SK-N-SH (cell line): ENCODE measurements around the gene C11orf91. TPM values are rescaled to one million over a fixed set of nuclear protein-coding genes. Genes with fewer than 3 reads are reported as not detected.

Experiments
- CTCF ChIA-PET: fragments of 300-600, 350-600 bp; formaldehyde crosslinking; extraction: SDS; loops from one replicate; lab custom pipeline; 2021; lab: Yijun Ruan, JAX
- POLR2A ChIA-PET: fragments of 350-600 bp; sonication (Branson Sonifier 250); formaldehyde crosslinking; extraction: SDS; loops from one replicate; lab custom pipeline; 2020; ENCODE audit warnings: antibody characterized with exemption, inconsistent platforms; lab: Yijun Ruan, JAX
- DNase-seq: peaks from one replicate; pipeline ENCODE4 v3.0.0; 2012
- H2AFZ ChIP-seq: fragments of 200-600 bp; sonication (generic); 2 replicates; pipeline ENCODE4 v1.8.1; 2016; ENCODE audit warnings: antibody characterized with exemption, mild to moderate bottlenecking, low read depth
- H3F3A ChIP-seq: fragments of 200-600 bp; sonication (generic); replicated peaks from 2 replicates; pipeline ENCODE3; 2016; ENCODE audit warnings: antibody characterized with exemption, mild to moderate bottlenecking; ENCODE audit not compliant: insufficient read depth
- H3K27ac ChIP-seq, 2 experiments: fragments of 200-500 bp in 1 of 2; fragments of 200-600 bp in 1 of 2; sonication (Bioruptor generic) in 1 of 2; sonication (generic), shearing (Covaris generic) in 1 of 2; 2 replicates each; pipeline versions ENCODE4 v1.5.1 to v1.6.1; 2014 to 2016; ENCODE audit warnings: low read depth in 2 of 2, inconsistent platforms in 1 of 2, low read length in 1 of 2, mild to moderate bottlenecking in 1 of 2, mixed read lengths in 1 of 2
- H3K27me3 ChIP-seq: fragments of 200-600 bp; sonication (generic), shearing (Covaris generic); 2 replicates; pipeline ENCODE4 v1.6.1; 2016; ENCODE audit warnings: mixed run types; ENCODE audit not compliant: insufficient read depth
- H3K36me3 ChIP-seq, 2 experiments: fragments of 200-500 bp in 1 of 2; fragments of 200-600 bp in 1 of 2; sonication (Bioruptor generic) in 1 of 2; sonication (generic) in 1 of 2; replicated peaks in 1 of 2; 2 replicates each; pipeline versions ENCODE3 to v1.5.1; 2014 to 2016; ENCODE audit warnings: low read length in 1 of 2, mild to moderate bottlenecking in 1 of 2; ENCODE audit not compliant: insufficient read depth in 2 of 2, control insufficient read depth in 1 of 2
- H3K4me1 ChIP-seq, 2 experiments: fragments of 200-500 bp in 1 of 2; fragments of 200-600 bp in 1 of 2; sonication (Bioruptor generic) in 1 of 2; sonication (generic), shearing (Covaris generic) in 1 of 2; 2 replicates each; pipeline versions ENCODE4 v1.5.1 to v1.6.1; 2014 to 2016; ENCODE audit warnings: low read depth in 1 of 2, low read length in 1 of 2, mixed run types in 1 of 2; ENCODE audit not compliant: insufficient read depth in 2 of 2, control insufficient read depth in 1 of 2
- H3K4me2 ChIP-seq: fragments of 200-600 bp; sonication (generic), shearing (Covaris generic); 2 replicates; pipeline ENCODE4 v1.6.1; 2017; ENCODE audit warnings: mixed run types
- H3K4me3 ChIP-seq, 2 experiments: fragments of 200-500 bp in 1 of 2; fragments of 200-600 bp in 1 of 2; sonication (Bioruptor generic) in 1 of 2; sonication (generic), shearing (Covaris generic) in 1 of 2; 2 replicates each; pipeline versions ENCODE4 v1.5.1 to v1.8.1; 2014 to 2016; ENCODE audit warnings: low read depth in 2 of 2, inconsistent platforms in 1 of 2, low read length in 1 of 2, mild to moderate bottlenecking in 1 of 2, mixed read lengths in 1 of 2, moderate library complexity in 1 of 2
- H3K79me2 ChIP-seq: fragments of 200-600 bp; sonication (generic); 2 replicates; pipeline ENCODE4 v1.8.1; 2017; ENCODE audit warnings: mild to moderate bottlenecking; ENCODE audit not compliant: insufficient read depth
- H3K9ac ChIP-seq: fragments of 200-600 bp; sonication (generic); 2 replicates; pipeline ENCODE4 v1.6.1; 2017; ENCODE audit warnings: mixed run types
- H3K9me2 ChIP-seq: fragments of 200-600 bp; sonication (generic); 2 replicates; pipeline ENCODE4 v1.6.1; 2017; ENCODE audit warnings: mixed run types
- H3K9me3 ChIP-seq: fragments of 200-600 bp; sonication (generic); 2 replicates; pipeline ENCODE4 v1.6.1; 2017; ENCODE audit warnings: mixed run types, mild to moderate bottlenecking, moderate library complexity
- H4K20me1 ChIP-seq: fragments of 200-600 bp; sonication (generic); 2 replicates; pipeline ENCODE4 v1.6.1; 2017; ENCODE audit warnings: mild to moderate bottlenecking, mixed run types; ENCODE audit not compliant: insufficient read depth
- CHD2 ChIP-seq: fragments of 150-350 bp; IDR thresholded peaks from 2 replicates; pipeline ENCODE4 v1.6.1; 2018; ENCODE audit warnings: low read length; ENCODE audit not compliant: partially characterized antibody
- EZH2phosphoT487 ChIP-seq: fragments of 200-600 bp; sonication (generic); IDR thresholded peaks from 2 replicates; pipeline ENCODE4 v1.6.1; 2017; ENCODE audit warnings: low read depth, mixed run types, mild to moderate bottlenecking, antibody characterized with exemption, moderate library complexity, borderline replicate concordance
- FOXM1 ChIP-seq: IDR thresholded peaks from 2 replicates; pipeline ENCODE4 v1.4.0; 2012; ENCODE audit warnings: low read depth, mild to moderate bottlenecking
- GABPA ChIP-seq: IDR thresholded peaks from 2 replicates; pipeline ENCODE4 v1.4.0; 2012; ENCODE audit warnings: low read depth, mild to moderate bottlenecking
- NFIC ChIP-seq: IDR thresholded peaks from 2 replicates; pipeline ENCODE4 v1.4.0; 2012; ENCODE audit warnings: borderline replicate concordance
- NRF1 ChIP-seq: IDR thresholded peaks from 2 replicates; pipeline ENCODE4 v1.6.1; 2012; ENCODE audit warnings: low read depth, mild to moderate bottlenecking, low read length
- POLR2AphosphoS5 ChIP-seq: IDR thresholded peaks from 2 replicates; pipeline ENCODE4 v1.6.1; 2012; ENCODE audit warnings: low read depth, low read length
- RAD21 ChIP-seq: IDR thresholded peaks from 2 replicates; pipeline ENCODE4 v1.6.1; 2012; ENCODE audit warnings: mild to moderate bottlenecking, low read length
- RCOR1 ChIP-seq: fragments of 150-350 bp; IDR thresholded peaks from 2 replicates; pipeline ENCODE4 v1.6.1; 2017; ENCODE audit warnings: antibody characterized with exemption, low read length
- REST ChIP-seq: IDR thresholded peaks from 2 replicates; pipeline ENCODE4 v1.6.1; 2012; ENCODE audit warnings: mild to moderate bottlenecking, low read depth, low read length, moderate library complexity
- RXRA ChIP-seq: IDR thresholded peaks from 2 replicates; pipeline ENCODE4 v1.4.0; 2012; ENCODE audit warnings: low read depth, mild to moderate bottlenecking, borderline replicate concordance
- SIN3A ChIP-seq: IDR thresholded peaks from 2 replicates; pipeline ENCODE4 v1.6.1; 2012; ENCODE audit warnings: low read depth, mild to moderate bottlenecking, low read length, moderate library complexity, borderline replicate concordance
- SMC3 ChIP-seq: IDR thresholded peaks from 2 replicates; pipeline ENCODE4 v1.6.1; 2012; ENCODE audit warnings: low read depth, low read length, improper control_type of control experiment
- USF2 ChIP-seq: fragments of 150-350 bp; IDR thresholded peaks from 2 replicates; pipeline ENCODE4 v1.6.1; 2017; ENCODE audit warnings: antibody characterized with exemption, low read length, low read depth, borderline replicate concordance
- WGBS: methylation state at CpG from one replicate; pipeline ENCODE4 v1.1.6; 2017; ENCODE audit warnings: low lambda C conversion rate; 5-methylcytosine and 5-hydroxymethylcytosine counted together
- polyA plus RNA-seq, 3 experiments: library from polyadenylated mRNA; depleted of rRNA; stranded (reverse); fragments of >200 nt; gene quantifications; 2 replicates each; pipeline ENCODE4 v1.2.3, GENCODE V29; 2012

Gene C11orf91
- polyA plus RNA-seq, 1 of the 3 experiments (the other 2 are of a cell fraction): 0.15 TPM

- 64% methylated on average over 5 of the region's 5 CpGs for WGBS
- peak overlapping the region in 1 of 2 experiments; percentile 88; a peak in 2 of 4 replicates for H3K27ac ChIP-seq
- H3K79me2 ChIP-seq: peaks cover 7% of the 10 kb centered on the region; the same call in 1 of the 2 replicates
- no peak overlapping the region for H3K4me3 ChIP-seq
- H3K9me2 ChIP-seq: no peaks in the 10 kb centered on the region
- no peaks in the 10 kb centered on the region for H3K9me3 ChIP-seq
- H3K4me2 ChIP-seq: peak overlapping the region; percentile 12
- H3K27me3 ChIP-seq: no peaks in the 10 kb centered on the region
- TF ChIP-seq RXRA (no peak), RCOR1 (no peak), POLR2AphosphoS5 (no peak), FOXM1 (no peak), USF2 (no peak), NFIC (no peak), REST (no peak), SMC3 (no peak), RAD21 (no peak), SIN3A (no peak), EZH2phosphoT487 (no peak), GABPA (no peak), CHD2 (no peak), NRF1 (no peak)
- peaks cover 0 to 37% of the 10 kb centered on the region in 2 experiments; a peak in 3 of 4 replicates for H3K4me1 ChIP-seq
- H3K36me3 ChIP-seq: peaks cover 17 to 52% of the 10 kb centered on the region in 2 experiments
- CTCF ChIA-PET: no interaction called here
- H3K9ac ChIP-seq: peak overlapping the region; percentile 28; the same call in 1 of the 2 replicates
- H4K20me1 ChIP-seq: no peaks in the 10 kb centered on the region
- H3F3A ChIP-seq: peaks cover 37% of the 10 kb centered on the region
- POLR2A ChIA-PET: no interaction called here
- DNase-seq: no peak
- no peak overlapping the region for H2AFZ ChIP-seq
These were observed 30.9 kb downstream of the C11orf91 start for GRCh38 chr11:33669598-33670249.
